ENCODE data around the gene DNASE1L3. TPM values are rescaled to one million over a fixed set of nuclear protein-coding genes. Genes with fewer than 3 reads are reported as not detected.
A peak's percentile ranks its signal among the peaks of the same experiment; 100 is the strongest.

Gene DNASE1L3
- total and polyA plus RNA-seq, 2 of the 13 experiments (the other 11 are each of a cell fraction or from before 2014, with no cell fraction given) = 0.86 to 1.7 TPM

DNA sequence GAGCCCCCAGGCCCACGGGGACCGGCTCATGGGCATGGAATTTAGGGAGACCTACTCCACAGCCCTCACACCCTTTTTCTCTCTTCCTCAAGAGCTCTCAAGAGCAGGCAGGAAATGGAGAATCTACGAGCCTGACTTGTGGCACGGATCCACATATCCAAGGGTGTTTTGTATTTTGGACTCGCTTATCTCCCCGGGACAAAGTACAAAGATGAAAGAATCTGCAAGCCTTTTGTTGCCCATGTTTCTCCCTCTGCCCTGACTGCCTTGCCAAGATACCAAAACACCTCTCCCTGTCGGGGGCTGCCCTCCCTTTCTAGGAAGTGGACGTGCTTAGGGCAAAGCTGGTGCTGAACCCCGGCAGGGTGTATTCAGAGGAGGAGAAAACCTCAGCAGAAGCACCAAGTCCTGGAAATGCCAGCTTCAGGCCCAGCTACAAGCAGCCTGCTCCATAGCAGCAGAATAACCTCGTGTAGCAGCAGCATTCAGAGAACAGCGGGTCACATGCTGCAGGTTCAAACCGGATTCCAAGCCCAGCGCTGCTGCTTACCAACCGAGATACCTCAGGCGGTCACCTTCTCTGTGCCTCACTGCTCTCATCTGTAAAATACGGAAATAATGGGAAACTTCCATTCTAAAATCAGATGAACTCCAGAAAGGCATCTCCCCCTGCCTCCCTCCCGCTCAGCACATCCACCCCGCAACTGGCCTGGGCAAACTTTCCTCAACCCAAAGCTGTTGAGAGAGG, 35.2 kb downstream of the DNASE1L3 start (continued):
- TF ChIP-seq CREM (IDR thresholded peaks at IDR 0.05) = peak; percentile 83
- TF ChIP-seq CREM (CRISPR knock-in tag; IDR thresholded peaks at IDR 0.05) = no peak
- TF ChIP-seq HOXA5 (CRISPR knock-in tag; IDR thresholded peaks at IDR 0.05) = peak; percentile 65; the same call in 1 of the 2 replicates
- TF ChIP-seq TEAD3 (CRISPR knock-in tag; optimal IDR thresholded peaks at IDR 0.05; ENCODE audit: borderline replicate concordance) = peak; percentile 93
- TF ChIP-seq, protein P1, sequence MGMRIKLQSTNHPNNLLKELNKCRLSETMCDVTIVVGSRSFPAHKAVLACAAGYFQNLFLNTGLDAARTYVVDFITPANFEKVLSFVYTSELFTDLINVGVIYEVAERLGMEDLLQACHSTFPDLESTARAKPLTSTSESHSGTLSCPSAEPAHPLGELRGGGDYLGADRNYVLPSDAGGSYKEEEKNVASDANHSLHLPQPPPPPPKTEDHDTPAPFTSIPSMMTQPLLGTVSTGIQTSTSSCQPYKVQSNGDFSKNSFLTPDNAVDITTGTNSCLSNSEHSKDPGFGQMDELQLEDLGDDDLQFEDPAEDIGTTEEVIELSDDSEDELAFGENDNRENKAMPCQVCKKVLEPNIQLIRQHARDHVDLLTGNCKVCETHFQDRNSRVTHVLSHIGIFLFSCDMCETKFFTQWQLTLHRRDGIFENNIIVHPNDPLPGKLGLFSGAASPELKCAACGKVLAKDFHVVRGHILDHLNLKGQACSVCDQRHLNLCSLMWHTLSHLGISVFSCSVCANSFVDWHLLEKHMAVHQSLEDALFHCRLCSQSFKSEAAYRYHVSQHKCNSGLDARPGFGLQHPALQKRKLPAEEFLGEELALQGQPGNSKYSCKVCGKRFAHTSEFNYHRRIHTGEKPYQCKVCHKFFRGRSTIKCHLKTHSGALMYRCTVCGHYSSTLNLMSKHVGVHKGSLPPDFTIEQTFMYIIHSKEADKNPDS (CRISPR knock-in tag; IDR thresholded peaks at IDR 0.05) = no peak
- TF ChIP-seq, protein P2, sequence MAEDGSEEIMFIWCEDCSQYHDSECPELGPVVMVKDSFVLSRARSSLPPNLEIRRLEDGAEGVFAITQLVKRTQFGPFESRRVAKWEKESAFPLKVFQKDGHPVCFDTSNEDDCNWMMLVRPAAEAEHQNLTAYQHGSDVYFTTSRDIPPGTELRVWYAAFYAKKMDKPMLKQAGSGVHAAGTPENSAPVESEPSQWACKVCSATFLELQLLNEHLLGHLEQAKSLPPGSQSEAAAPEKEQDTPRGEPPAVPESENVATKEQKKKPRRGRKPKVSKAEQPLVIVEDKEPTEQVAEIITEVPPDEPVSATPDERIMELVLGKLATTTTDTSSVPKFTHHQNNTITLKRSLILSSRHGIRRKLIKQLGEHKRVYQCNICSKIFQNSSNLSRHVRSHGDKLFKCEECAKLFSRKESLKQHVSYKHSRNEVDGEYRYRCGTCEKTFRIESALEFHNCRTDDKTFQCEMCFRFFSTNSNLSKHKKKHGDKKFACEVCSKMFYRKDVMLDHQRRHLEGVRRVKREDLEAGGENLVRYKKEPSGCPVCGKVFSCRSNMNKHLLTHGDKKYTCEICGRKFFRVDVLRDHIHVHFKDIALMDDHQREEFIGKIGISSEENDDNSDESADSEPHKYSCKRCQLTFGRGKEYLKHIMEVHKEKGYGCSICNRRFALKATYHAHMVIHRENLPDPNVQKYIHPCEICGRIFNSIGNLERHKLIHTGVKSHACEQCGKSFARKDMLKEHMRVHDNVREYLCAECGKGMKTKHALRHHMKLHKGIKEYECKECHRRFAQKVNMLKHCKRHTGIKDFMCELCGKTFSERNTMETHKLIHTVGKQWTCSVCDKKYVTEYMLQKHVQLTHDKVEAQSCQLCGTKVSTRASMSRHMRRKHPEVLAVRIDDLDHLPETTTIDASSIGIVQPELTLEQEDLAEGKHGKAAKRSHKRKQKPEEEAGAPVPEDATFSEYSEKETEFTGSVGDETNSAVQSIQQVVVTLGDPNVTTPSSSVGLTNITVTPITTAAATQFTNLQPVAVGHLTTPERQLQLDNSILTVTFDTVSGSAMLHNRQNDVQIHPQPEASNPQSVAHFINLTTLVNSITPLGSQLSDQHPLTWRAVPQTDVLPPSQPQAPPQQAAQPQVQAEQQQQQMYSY (CRISPR knock-in tag; IDR thresholded peaks at IDR 0.05) = peak; percentile 50; the same call in 1 of the 2 replicates
- TF ChIP-seq, protein P3, sequence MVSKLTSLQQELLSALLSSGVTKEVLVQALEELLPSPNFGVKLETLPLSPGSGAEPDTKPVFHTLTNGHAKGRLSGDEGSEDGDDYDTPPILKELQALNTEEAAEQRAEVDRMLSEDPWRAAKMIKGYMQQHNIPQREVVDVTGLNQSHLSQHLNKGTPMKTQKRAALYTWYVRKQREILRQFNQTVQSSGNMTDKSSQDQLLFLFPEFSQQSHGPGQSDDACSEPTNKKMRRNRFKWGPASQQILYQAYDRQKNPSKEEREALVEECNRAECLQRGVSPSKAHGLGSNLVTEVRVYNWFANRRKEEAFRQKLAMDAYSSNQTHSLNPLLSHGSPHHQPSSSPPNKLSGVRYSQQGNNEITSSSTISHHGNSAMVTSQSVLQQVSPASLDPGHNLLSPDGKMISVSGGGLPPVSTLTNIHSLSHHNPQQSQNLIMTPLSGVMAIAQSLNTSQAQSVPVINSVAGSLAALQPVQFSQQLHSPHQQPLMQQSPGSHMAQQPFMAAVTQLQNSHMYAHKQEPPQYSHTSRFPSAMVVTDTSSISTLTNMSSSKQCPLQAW (CRISPR knock-in tag; IDR thresholded peaks at IDR 0.05) = peak; percentile 87
- TF ChIP-seq, protein P4, sequence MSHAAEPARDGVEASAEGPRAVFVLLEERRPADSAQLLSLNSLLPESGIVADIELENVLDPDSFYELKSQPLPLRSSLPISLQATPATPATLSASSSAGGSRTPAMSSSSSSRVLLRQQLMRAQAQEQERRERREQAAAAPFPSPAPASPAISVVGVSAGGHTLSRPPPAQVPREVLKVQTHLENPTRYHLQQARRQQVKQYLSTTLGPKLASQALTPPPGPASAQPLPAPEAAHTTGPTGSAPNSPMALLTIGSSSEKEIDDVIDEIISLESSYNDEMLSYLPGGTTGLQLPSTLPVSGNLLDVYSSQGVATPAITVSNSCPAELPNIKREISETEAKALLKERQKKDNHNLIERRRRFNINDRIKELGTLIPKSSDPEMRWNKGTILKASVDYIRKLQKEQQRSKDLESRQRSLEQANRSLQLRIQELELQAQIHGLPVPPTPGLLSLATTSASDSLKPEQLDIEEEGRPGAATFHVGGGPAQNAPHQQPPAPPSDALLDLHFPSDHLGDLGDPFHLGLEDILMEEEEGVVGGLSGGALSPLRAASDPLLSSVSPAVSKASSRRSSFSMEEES (CRISPR knock-in tag; IDR thresholded peaks at IDR 0.05) = peak; percentile 68
- TF ChIP-seq MTA1 (CRISPR knock-in tag; IDR thresholded peaks at IDR 0.05; ENCODE audit: borderline replicate concordance) = peak; percentile 87; the same call in 1 of the 2 replicates
- no peak for TF ChIP-seq ZNF383 (CRISPR knock-in tag; IDR thresholded peaks at IDR 0.05; ENCODE audit: borderline replicate concordance)
- 0 out of 2 replicates have a peak, but pooled peaks have one; percentile 66 for TF ChIP-seq ZNF709 (CRISPR knock-in tag; IDR thresholded peaks at IDR 0.05)
- no peak for TF ChIP-seq FOXP1 (IDR thresholded peaks at IDR 0.05)
- peak; percentile 79; the same call in 1 of the 2 replicates for TF ChIP-seq FOXP1 (CRISPR knock-in tag; IDR thresholded peaks at IDR 0.05)
- TF ChIP-seq NR2F2 (IDR thresholded peaks at IDR 0.05; ENCODE audit: borderline replicate concordance, low read depth) = peak; percentile 75; the same call in 1 of the 2 replicates
- peak; percentile 53; the same call in 1 of the 2 replicates for TF ChIP-seq MIER3 (CRISPR knock-in tag; IDR thresholded peaks at IDR 0.05; ENCODE audit: borderline replicate concordance)
- peak; percentile 69; the same call in 1 of the 2 replicates for TF ChIP-seq MBD4 (IDR thresholded peaks at IDR 0.05; ENCODE audit: borderline replicate concordance, low read length)
- peak; percentile 96; the same call in 1 of the 2 replicates for TF ChIP-seq ZNF136 (CRISPR knock-in tag; IDR thresholded peaks at IDR 0.05; ENCODE audit: low read depth)
- peak; percentile 73 for TF ChIP-seq ZFX (CRISPR knock-in tag; IDR thresholded peaks at IDR 0.05; ENCODE audit: low read depth)
- TF ChIP-seq ZFP1 (CRISPR knock-in tag; IDR thresholded peaks at IDR 0.05) = peak; percentile 52; the same call in 1 of the 2 replicates
- TF ChIP-seq TAF1 (CRISPR knock-in tag; IDR thresholded peaks at IDR 0.05) = 0 out of 2 replicates have a peak, but pooled peaks have one; percentile 7
